WTC11 (cell line): ENCODE data around the gene TPM4. TPM values are rescaled to one million over a fixed set of nuclear protein-coding genes. Genes with fewer than 3 reads are reported as not detected.

Experiments
- ATAC-seq: fragments of 200-7000 bp; cut with Tn5 transposase; 2 replicates; pipeline ENCODE4 v1.10.0; 2021; ENCODE audit warnings: mild to moderate bottlenecking, moderate library complexity
- CTCF ChIA-PET: fragments of 300-600 bp; sonication (Branson Sonifier 250); formaldehyde crosslinking; loops from one replicate; lab custom pipeline; 2021; ENCODE audit warnings: antibody characterized with exemption; lab: Charles Lee
- POLR2A ChIA-PET: fragments of 350-600 bp; sonication (Branson Sonifier 250); formaldehyde crosslinking; loops from one replicate; lab custom pipeline; 2021; ENCODE audit warnings: antibody characterized with exemption; lab: Charles Lee
- DNase-seq: peaks from one replicate; pipeline ENCODE4 v3.0.0; 2021; ENCODE audit warnings: low spot score
- H3K27ac Mint-ChIP-seq: 2 replicates; pipeline ENCODE4 v1.8.0; 2021; ENCODE audit warnings: mixed read lengths
- H3K27me3 Mint-ChIP-seq: 2 replicates; pipeline ENCODE4 v1.8.0; 2021; ENCODE audit warnings: low read depth, mild to moderate bottlenecking, moderate library complexity, mixed read lengths
- H3K36me3 Mint-ChIP-seq: 2 replicates; pipeline ENCODE4 v1.8.0; 2021; ENCODE audit warnings: mixed read lengths
- H3K4me1 Mint-ChIP-seq: 2 replicates; pipeline ENCODE4 v1.8.0; 2022; ENCODE audit warnings: mixed read lengths
- H3K4me3 Mint-ChIP-seq: 2 replicates; pipeline ENCODE4 v1.8.0; 2021; ENCODE audit warnings: mild to moderate bottlenecking, moderate library complexity, mixed read lengths
- H3K9me3 Mint-ChIP-seq: 2 replicates; pipeline ENCODE4 v1.8.0; 2021; ENCODE audit warnings: mixed read lengths
- CDX4 ChIP-seq: fragments of 250-450 bp; sonication (Bioruptor Pico); IDR thresholded peaks from 2 replicates; pipeline ENCODE4 v1.9.0; 2021; ENCODE audit warnings: moderate library complexity, mild to moderate bottlenecking, inconsistent platforms, borderline replicate concordance
- ETV6 ChIP-seq: sonication (generic); formaldehyde crosslinking; IDR thresholded peaks from 2 replicates; pipeline ENCODE4 v1.8.1; 2022; ENCODE audit warnings: mild to moderate bottlenecking, missing genetic modification reagents
- IRF2 ChIP-seq: sonication (generic); formaldehyde crosslinking; IDR thresholded peaks from 2 replicates; pipeline ENCODE4 v1.8.0; 2022; ENCODE audit warnings: low read depth, missing genetic modification reagents, borderline replicate concordance
- PRDM15 ChIP-seq: sonication (generic); formaldehyde crosslinking; IDR thresholded peaks from 2 replicates; pipeline ENCODE4 v1.8.0; 2022; ENCODE audit warnings: missing genetic modification reagents
- SMAD4 ChIP-seq: sonication (generic); formaldehyde crosslinking; IDR thresholded peaks from 2 replicates; pipeline ENCODE4 v1.8.0; 2022; ENCODE audit warnings: mild to moderate bottlenecking, missing genetic modification reagents
- SP1 ChIP-seq: sonication (generic); formaldehyde crosslinking; conservative IDR thresholded peaks from 2 replicates; pipeline ENCODE4 v1.8.1; 2022; ENCODE audit warnings: missing genetic modification reagents
- TEAD4 ChIP-seq: sonication (generic); formaldehyde crosslinking; IDR thresholded peaks from 2 replicates; pipeline ENCODE4 v1.8.0; 2022; ENCODE audit warnings: mild to moderate bottlenecking, missing genetic modification reagents
- USF1 ChIP-seq: sonication (generic); formaldehyde crosslinking; IDR thresholded peaks from 2 replicates; pipeline ENCODE4 v1.8.0; 2022; ENCODE audit warnings: mild to moderate bottlenecking, missing genetic modification reagents
- ZBTB21 ChIP-seq: sonication (generic); formaldehyde crosslinking; IDR thresholded peaks from 2 replicates; pipeline ENCODE4 v1.8.1; 2023; ENCODE audit warnings: mild to moderate bottlenecking, missing genetic modification reagents, borderline replicate concordance
- total RNA-seq: library from RNA; stranded (reverse); gene quantifications from 3 replicates; pipeline ENCODE4 v1.2.3, GENCODE V29; 2021
- TF ChIP-seq, protein P1 (sequence below): sonication (generic); formaldehyde crosslinking; IDR thresholded peaks from 2 replicates; pipeline ENCODE4 v1.8.1; 2022; ENCODE audit warnings: low read depth, mild to moderate bottlenecking, moderate library complexity, missing genetic modification reagents, borderline replicate concordance
- TF ChIP-seq, protein P2 (sequence below): sonication (generic); formaldehyde crosslinking; IDR thresholded peaks from 2 replicates; pipeline ENCODE4 v1.8.1; 2023; ENCODE audit warnings: mild to moderate bottlenecking, missing genetic modification reagents, borderline replicate concordance
- TF ChIP-seq, protein P3 (sequence below): sonication (generic); formaldehyde crosslinking; IDR thresholded peaks from 2 replicates; pipeline ENCODE4 v1.8.1; 2023; ENCODE audit warnings: mild to moderate bottlenecking, moderate library complexity, missing genetic modification reagents

The TPM4 gene
- total RNA-seq, 1 experiment from 2014 or later = 302 TPM

GRCh38 chr19:16066611-16067104 is 9.6 kb upstream of the TPM4 start:
- ATAC-seq (no peak), DNase-seq (no peak)
- H3K4me1 Mint-ChIP-seq = peaks cover 16% of the 10 kb centered on the region
- CTCF ChIA-PET = interaction anchor here (1.1 to 1.4 kb wide), 3 partner anchors 10 to 119 kb away, joined by 3 to 5 read pairs (median 4); partner anchors contain the start of genes FAM32A and TPM4
- H3K27me3 Mint-ChIP-seq = peaks cover 4% of the 10 kb centered on the region; the same call in 1 of the 2 replicates
- no peaks in the 10 kb centered on the region for H3K36me3 Mint-ChIP-seq
- 0 out of 2 replicates have a peak, but pooled peaks cover 3% of the 10 kb centered on the region for H3K9me3 Mint-ChIP-seq
- TF ChIP-seq SP1 (CRISPR knock-in tag) = no peak
- no peak for TF ChIP-seq ZBTB21
- no peak for TF ChIP-seq TEAD4 (CRISPR knock-in tag)
- TF ChIP-seq, protein P1, sequence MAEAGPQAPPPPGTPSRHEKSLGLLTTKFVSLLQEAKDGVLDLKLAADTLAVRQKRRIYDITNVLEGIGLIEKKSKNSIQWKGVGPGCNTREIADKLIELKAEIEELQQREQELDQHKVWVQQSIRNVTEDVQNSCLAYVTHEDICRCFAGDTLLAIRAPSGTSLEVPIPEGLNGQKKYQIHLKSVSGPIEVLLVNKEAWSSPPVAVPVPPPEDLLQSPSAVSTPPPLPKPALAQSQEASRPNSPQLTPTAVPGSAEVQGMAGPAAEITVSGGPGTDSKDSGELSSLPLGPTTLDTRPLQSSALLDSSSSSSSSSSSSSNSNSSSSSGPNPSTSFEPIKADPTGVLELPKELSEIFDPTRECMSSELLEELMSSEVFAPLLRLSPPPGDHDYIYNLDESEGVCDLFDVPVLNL (CRISPR knock-in tag) = no peak
- TF ChIP-seq CDX4 = no peak
- TF ChIP-seq ETV6 (CRISPR knock-in tag) = no peak
- H3K4me3 Mint-ChIP-seq = no peak overlapping the region
- POLR2A ChIA-PET = interaction anchor here (2.6 kb wide), 1 partner anchor 9 kb away, joined by 14 read pairs; the partner anchor contains the start of gene TPM4
- H3K27ac Mint-ChIP-seq = peak overlapping the region; percentile 90; the same call in 1 of the 2 replicates

- Mint-ChIP-seq H3K27ac (no peak overlapping the region), H3K4me3 (no peak overlapping the region), H3K4me1 (peaks cover 19% of the 10 kb centered on the region), H3K9me3 (0 out of 2 replicates have a peak, but pooled peaks cover 3% of the 10 kb centered on the region), H3K27me3 (no peaks in the 10 kb centered on the region), H3K36me3 (no peaks in the 10 kb centered on the region)
- CTCF ChIA-PET = interaction anchor here (1.3 to 1.4 kb wide), 2 partner anchors 9 to 118 kb away, joined by 4 to 5 read pairs; partner anchors contain the start of genes FAM32A and TPM4
- TF ChIP-seq USF1 (CRISPR knock-in tag) = no peak
- no peak for TF ChIP-seq SMAD4 (CRISPR knock-in tag)
- no peak for TF ChIP-seq TEAD4 (CRISPR knock-in tag)
- TF ChIP-seq, protein P2, sequence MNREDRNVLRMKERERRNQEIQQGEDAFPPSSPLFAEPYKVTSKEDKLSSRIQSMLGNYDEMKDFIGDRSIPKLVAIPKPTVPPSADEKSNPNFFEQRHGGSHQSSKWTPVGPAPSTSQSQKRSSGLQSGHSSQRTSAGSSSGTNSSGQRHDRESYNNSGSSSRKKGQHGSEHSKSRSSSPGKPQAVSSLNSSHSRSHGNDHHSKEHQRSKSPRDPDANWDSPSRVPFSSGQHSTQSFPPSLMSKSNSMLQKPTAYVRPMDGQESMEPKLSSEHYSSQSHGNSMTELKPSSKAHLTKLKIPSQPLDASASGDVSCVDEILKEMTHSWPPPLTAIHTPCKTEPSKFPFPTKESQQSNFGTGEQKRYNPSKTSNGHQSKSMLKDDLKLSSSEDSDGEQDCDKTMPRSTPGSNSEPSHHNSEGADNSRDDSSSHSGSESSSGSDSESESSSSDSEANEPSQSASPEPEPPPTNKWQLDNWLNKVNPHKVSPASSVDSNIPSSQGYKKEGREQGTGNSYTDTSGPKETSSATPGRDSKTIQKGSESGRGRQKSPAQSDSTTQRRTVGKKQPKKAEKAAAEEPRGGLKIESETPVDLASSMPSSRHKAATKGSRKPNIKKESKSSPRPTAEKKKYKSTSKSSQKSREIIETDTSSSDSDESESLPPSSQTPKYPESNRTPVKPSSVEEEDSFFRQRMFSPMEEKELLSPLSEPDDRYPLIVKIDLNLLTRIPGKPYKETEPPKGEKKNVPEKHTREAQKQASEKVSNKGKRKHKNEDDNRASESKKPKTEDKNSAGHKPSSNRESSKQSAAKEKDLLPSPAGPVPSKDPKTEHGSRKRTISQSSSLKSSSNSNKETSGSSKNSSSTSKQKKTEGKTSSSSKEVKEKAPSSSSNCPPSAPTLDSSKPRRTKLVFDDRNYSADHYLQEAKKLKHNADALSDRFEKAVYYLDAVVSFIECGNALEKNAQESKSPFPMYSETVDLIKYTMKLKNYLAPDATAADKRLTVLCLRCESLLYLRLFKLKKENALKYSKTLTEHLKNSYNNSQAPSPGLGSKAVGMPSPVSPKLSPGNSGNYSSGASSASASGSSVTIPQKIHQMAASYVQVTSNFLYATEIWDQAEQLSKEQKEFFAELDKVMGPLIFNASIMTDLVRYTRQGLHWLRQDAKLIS = no peak
- POLR2A ChIA-PET = interaction anchor here (2.6 kb wide), 1 partner anchor 8 kb away, joined by 14 read pairs; the partner anchor contains the start of gene TPM4
- no peak for DNase-seq
- no peak for ATAC-seq
These were observed 8.9 kb upstream of the TPM4 start for GRCh38 chr19:16067205-16067938.

DNA sequence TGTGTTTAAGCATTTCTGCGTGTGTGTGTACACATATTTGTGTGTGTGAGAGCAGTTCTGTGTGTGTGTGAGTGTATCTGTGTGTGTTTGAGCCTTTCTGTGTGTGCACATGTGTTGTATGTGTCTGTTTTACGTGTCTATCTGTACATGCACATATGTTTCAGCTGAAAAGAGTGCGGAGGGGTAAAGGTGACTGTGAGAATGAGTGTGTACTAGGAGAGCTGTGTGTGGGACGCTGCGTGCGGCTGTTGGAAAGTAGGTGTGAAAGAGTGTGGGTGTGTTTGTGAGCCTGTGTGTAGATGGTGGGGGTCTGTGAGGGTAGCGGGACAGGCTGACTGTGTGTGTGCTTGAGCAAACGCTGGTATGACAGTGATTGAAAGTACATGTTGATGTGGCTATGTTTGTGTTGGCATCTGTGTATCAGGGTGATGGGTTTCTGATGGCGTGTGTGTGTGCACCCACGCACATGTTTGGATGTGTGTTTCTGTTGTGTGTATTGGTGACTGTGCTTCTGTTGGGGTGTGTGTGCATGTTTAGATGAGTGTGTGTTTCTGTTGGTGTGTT is 7.5 kb upstream of the TPM4 start:
- CTCF ChIA-PET = no interaction called here
- Mint-ChIP-seq H3K9me3 (no peaks in the 10 kb centered on the region), H3K27me3 (no peaks in the 10 kb centered on the region), H3K4me1 (peaks cover 19% of the 10 kb centered on the region), H3K4me3 (no peak overlapping the region), H3K36me3 (no peaks in the 10 kb centered on the region), H3K27ac (no peak overlapping the region)
- DNase-seq = no peak
- ATAC-seq = no peak
- POLR2A ChIA-PET = no interaction called here
- TF ChIP-seq IRF2 (CRISPR knock-in tag) (no peak), PRDM15 (no peak)
- TF ChIP-seq, protein P3, sequence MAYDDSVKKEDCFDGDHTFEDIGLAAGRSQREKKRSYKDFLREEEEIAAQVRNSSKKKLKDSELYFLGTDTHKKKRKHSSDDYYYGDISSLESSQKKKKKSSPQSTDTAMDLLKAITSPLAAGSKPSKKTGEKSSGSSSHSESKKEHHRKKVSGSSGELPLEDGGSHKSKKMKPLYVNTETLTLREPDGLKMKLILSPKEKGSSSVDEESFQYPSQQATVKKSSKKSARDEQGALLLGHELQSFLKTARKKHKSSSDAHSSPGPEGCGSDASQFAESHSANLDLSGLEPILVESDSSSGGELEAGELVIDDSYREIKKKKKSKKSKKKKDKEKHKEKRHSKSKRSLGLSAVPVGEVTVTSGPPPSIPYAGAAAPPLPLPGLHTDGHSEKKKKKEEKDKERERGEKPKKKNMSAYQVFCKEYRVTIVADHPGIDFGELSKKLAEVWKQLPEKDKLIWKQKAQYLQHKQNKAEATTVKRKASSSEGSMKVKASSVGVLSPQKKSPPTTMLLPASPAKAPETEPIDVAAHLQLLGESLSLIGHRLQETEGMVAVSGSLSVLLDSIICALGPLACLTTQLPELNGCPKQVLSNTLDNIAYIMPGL (CRISPR knock-in tag) = no peak
- TF ChIP-seq, protein P2 = no peak
